ENCODE results near the gene HMOX1. TPM values are rescaled to one million over a fixed set of nuclear protein-coding genes. Genes with fewer than 3 reads are reported as not detected.

Gene HMOX1
- total RNA-seq, 1 experiment from 2014 or later = 26.4 TPM

GRCh38 chr22:35369996-35370395 lies 10.9 kb upstream of the HMOX1 start:
- ChIA-PET POLR2A (interaction anchor here (1.1 to 3.5 kb wide), 2 partner anchors 11 kb away, joined by 3 to 17 read pairs; partner anchors contain the start of gene HMOX1), RAD21 (ENCODE audit: low non-redundant PET in 1 of 2, low total read pairs in 2 of 2, uncharacterized antibody in 2 of 2, unreplicated experiment in 2 of 2) (no interaction called here), CTCF (no interaction called here)
- no peaks in the 10 kb centered on the region for H3K79me2 ChIP-seq (ENCODE audit: insufficient read depth, low read length)
- TF ChIP-seq, protein P1, sequence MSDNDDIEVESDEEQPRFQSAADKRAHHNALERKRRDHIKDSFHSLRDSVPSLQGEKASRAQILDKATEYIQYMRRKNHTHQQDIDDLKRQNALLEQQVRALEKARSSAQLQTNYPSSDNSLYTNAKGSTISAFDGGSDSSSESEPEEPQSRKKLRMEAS (IDR thresholded peaks at IDR 0.05) = no peak
- TF ChIP-seq SIN3A (IDR thresholded peaks at IDR 0.05; ENCODE audit: low read depth) = no peak
- TF ChIP-seq ELF1 (IDR thresholded peaks at IDR 0.05; ENCODE audit: borderline replicate concordance, low read depth) = no peak
- no peak for TF ChIP-seq POLR2A (IDR thresholded peaks at IDR 0.05; ENCODE audit: borderline replicate concordance, extremely low read depth, insufficient read depth, insufficient read length)
- TF ChIP-seq CEBPB (IDR thresholded peaks at IDR 0.05; ENCODE audit: low read depth) = no peak
- TF ChIP-seq EZH2 (IDR thresholded peaks at IDR 0.05) = no peak
- no peaks in the 10 kb centered on the region for H3K9me2 ChIP-seq (ENCODE audit: insufficient read depth)
- ATAC-seq = no peak
- intact Hi-C loops (cut with micrococcal nuclease) = loop anchor here (10.0 kb wide), 1 partner anchor 465 kb away; no protein-coding TSS in a partner anchor
- H3K9me3 ChIP-seq (ENCODE audit: control insufficient read depth in 1 of 2, insufficient read depth in 1 of 2, low read depth in 1 of 2, low read length in 2 of 2) = no peaks in the 10 kb centered on the region
- no peaks in the 10 kb centered on the region for H3K27me3 ChIP-seq (ENCODE audit: insufficient read depth, low read length)
- no peak overlapping the region for H3K9ac ChIP-seq (ENCODE audit: low read length)
- H3K4me3 ChIP-seq (replicated peaks in 1 of 2; ENCODE audit: low read depth in 1 of 2, low read length in 2 of 2) = no peak overlapping the region
- H3K4me1 ChIP-seq (ENCODE audit: control insufficient read depth in 1 of 2, insufficient read depth in 2 of 2, low read length in 2 of 2) = peaks cover 48 to 82% of the 10 kb centered on the region in 2 experiments
- H3K4me2 ChIP-seq (ENCODE audit: low read length) = peak overlapping the region; percentile 17; the same call in 1 of the 2 replicates
- no TSS peak for BruUV-seq (replicated peaks)
- H4K20me1 ChIP-seq (ENCODE audit: insufficient read depth) = no peaks in the 10 kb centered on the region
- H2AFZ ChIP-seq (ENCODE audit: low read depth, low read length, poor library complexity, severe bottlenecking) = peak overlapping the region; percentile 11
- H3K36me3 ChIP-seq (ENCODE audit: control insufficient read depth in 1 of 2, insufficient read depth in 2 of 2, low read length in 2 of 2) = no peaks in the 10 kb centered on the region
- no peak for DNase-seq (ENCODE audit: low read depth, low spot score)
- H3K27ac ChIP-seq (ENCODE audit: low read depth, low read length) = no peak overlapping the region

DNA sequence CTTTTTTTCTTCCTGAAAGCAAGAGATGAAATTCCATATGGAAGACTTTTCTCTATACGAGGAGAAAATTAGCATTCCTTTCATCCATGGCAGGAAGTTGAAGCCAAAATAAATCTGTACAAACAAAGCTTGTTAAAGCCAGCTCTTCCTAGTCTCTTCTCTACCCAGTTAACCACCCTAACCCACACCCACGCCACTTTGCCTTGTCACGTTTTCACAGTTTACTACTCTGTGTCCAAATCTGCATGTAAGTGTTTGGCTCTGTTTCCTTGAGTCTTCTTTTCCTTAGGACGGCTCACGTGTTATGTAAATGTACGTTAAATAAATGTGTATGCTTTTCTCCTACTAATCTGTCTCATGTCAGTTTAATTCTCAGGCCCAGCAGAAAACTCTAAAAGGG lies 7.1 kb upstream of the HMOX1 start:
- BruUV-seq (replicated peaks) = no TSS peak
- no peak overlapping the region for H3K27ac ChIP-seq (ENCODE audit: low read depth, low read length)
- H3K4me1 ChIP-seq (ENCODE audit: control insufficient read depth in 1 of 2, insufficient read depth in 2 of 2, low read length in 2 of 2) = peaks cover 36 to 79% of the 10 kb centered on the region in 2 experiments

More for the DNA sequence above, 7.1 kb upstream of the HMOX1 start:
- TF ChIP-seq YY1 (IDR thresholded peaks at IDR 0.05; ENCODE audit: extremely low read depth, insufficient replicate concordance, low read depth, low read length) (no peak), SIN3A (IDR thresholded peaks at IDR 0.05; ENCODE audit: low read depth) (no peak), RAD21 (IDR thresholded peaks at IDR 0.05; ENCODE audit: low read depth) (no peak), JUND (IDR thresholded peaks at IDR 0.05) (no peak), EGR1 (IDR thresholded peaks at IDR 0.05; ENCODE audit: low read depth) (no peak), SRF (IDR thresholded peaks at IDR 0.05; ENCODE audit: low read depth) (no peak), POLR2AphosphoS5 (IDR thresholded peaks at IDR 0.05; ENCODE audit: low read depth, low read length) (no peak), POLR2A (IDR thresholded peaks at IDR 0.05; ENCODE audit: borderline replicate concordance, extremely low read depth, insufficient read depth, insufficient read length) (no peak), CTCF (IDR thresholded peaks at IDR 0.05 in 2 of 3, conservative IDR thresholded peaks at IDR 0.05 in 1 of 3; ENCODE audit: borderline replicate concordance in 1 of 3, insufficient read depth in 1 of 3, low read depth in 2 of 3, low read length in 2 of 3) (no peak), ZBTB33 (IDR thresholded peaks at IDR 0.05; ENCODE audit: extremely low read depth, insufficient replicate concordance, low read length) (no peak), CEBPB (IDR thresholded peaks at IDR 0.05; ENCODE audit: low read depth) (no peak)
- TF ChIP-seq, protein P1 (IDR thresholded peaks at IDR 0.05) = no peak
- Histone ChIP-seq H3K27me3 (ENCODE audit: insufficient read depth, low read length) (no peaks in the 10 kb centered on the region), H4K20me1 (ENCODE audit: insufficient read depth) (no peaks in the 10 kb centered on the region), H3K79me2 (ENCODE audit: insufficient read depth, low read length) (no peaks in the 10 kb centered on the region), H3K9ac (ENCODE audit: low read length) (no peak overlapping the region), H3K4me3 (replicated peaks in 1 of 2; ENCODE audit: low read depth in 1 of 2, low read length in 2 of 2) (no peak overlapping the region), H3K9me3 (ENCODE audit: control insufficient read depth in 1 of 2, insufficient read depth in 1 of 2, low read depth in 1 of 2, low read length in 2 of 2) (no peaks in the 10 kb centered on the region), H2AFZ (ENCODE audit: low read depth, low read length, poor library complexity, severe bottlenecking) (no peak overlapping the region), H3K36me3 (ENCODE audit: control insufficient read depth in 1 of 2, insufficient read depth in 2 of 2, low read length in 2 of 2) (no peaks in the 10 kb centered on the region), H3K4me2 (ENCODE audit: low read length) (no peak overlapping the region), H3K9me2 (ENCODE audit: insufficient read depth) (no peaks in the 10 kb centered on the region)
- no peak for DNase-seq (ENCODE audit: low read depth, low spot score)
- ChIA-PET CTCF (no interaction called here), POLR2A (no interaction called here), RAD21 (ENCODE audit: low non-redundant PET in 1 of 2, low total read pairs in 2 of 2, uncharacterized antibody in 2 of 2, unreplicated experiment in 2 of 2) (no interaction called here)
- ATAC-seq = no peak
- intact Hi-C loops (cut with micrococcal nuclease) = loop anchor here (10.0 kb wide), 1 partner anchor 461 kb away; no protein-coding TSS in a partner anchor

All from HCT116 (cell line).